HG02759 (cell line): ENCODE data around the gene EGFR.
"Not testable (repeated sequence)": the region's sequence is repeated elsewhere in the genome, so short reads cannot be mapped to it uniquely, and the experiment has no call there.

Experiments used
- ATAC-seq: cut with Tn5 transposase; IDR thresholded peaks from one replicate; pipeline ENCODE4 v1.9.1; 2021; ENCODE audit warnings: mild to moderate bottlenecking, moderate library complexity; ENCODE audit not compliant: unreplicated experiment

EGFR gene

GRCh38 chr7:55034776-55035175 lies 16.0 kb downstream of the EGFR start:
- ATAC-seq, result no peak

GRCh38 chr7:55035410-55035809 lies 16.6 kb downstream of the EGFR start:
- ATAC-seq, result not testable (repeated sequence)

- ATAC-seq, result no peak
Observed at GRCh38 chr7:55036950-55037736, 18.3 kb downstream of the EGFR start.

GRCh38 chr7:55043691-55044370 lies 25.0 kb downstream of the EGFR start:
- ATAC-seq, result no peak

GRCh38 chr7:55044371-55044717 lies 25.5 kb downstream of the EGFR start:
- ATAC-seq, result no peak

- no peak for ATAC-seq
Observed at GRCh38 chr7:55044791-55045190, 26.0 kb downstream of the EGFR start.

GRCh38 chr7:55046582-55047342 lies 27.9 kb downstream of the EGFR start:
- no peak for ATAC-seq

GRCh38 chr7:55048221-55048859 lies 29.5 kb downstream of the EGFR start:
- ATAC-seq, result no peak

GRCh38 chr7:55050281-55050680 lies 31.5 kb downstream of the EGFR start:
- ATAC-seq, result no peak

GRCh38 chr7:55052081-55052480 lies 33.3 kb downstream of the EGFR start:
- ATAC-seq, result no peak

GRCh38 chr7:55052741-55053427 lies 34.1 kb downstream of the EGFR start:
- no peak for ATAC-seq

GRCh38 chr7:55053651-55054571 lies 35.1 kb downstream of the EGFR start:
- ATAC-seq, result no peak

- ATAC-seq, result no peak
Observed at GRCh38 chr7:55054758-55055157, 35.9 kb downstream of the EGFR start.

- ATAC-seq, result no peak
Observed at GRCh38 chr7:55055479-55055878, 36.7 kb downstream of the EGFR start.

- no peak for ATAC-seq
Observed at GRCh38 chr7:55056068-55056467, 37.3 kb downstream of the EGFR start.

GRCh38 chr7:55056577-55057480 lies 38.0 kb downstream of the EGFR start:
- no peak for ATAC-seq

- ATAC-seq, result no peak
Observed at GRCh38 chr7:55058314-55058713, 39.5 kb downstream of the EGFR start.

GRCh38 chr7:55059021-55059420 lies 40.2 kb downstream of the EGFR start:
- no peak for ATAC-seq

GRCh38 chr7:55060085-55060484 lies 41.3 kb downstream of the EGFR start:
- no peak for ATAC-seq
